H9 (cell line): ENCODE measurements around the gene SDR42E2. TPM values are rescaled to one million over a fixed set of nuclear protein-coding genes. Genes with fewer than 3 reads are reported as not detected.
A peak's percentile ranks its signal among the peaks of the same experiment; 100 is the strongest.

ENCODE experiments used
- DNase-seq: peaks from one replicate; pipeline ENCODE4 v3.0.0-alpha.2; 2017
- H2AFZ ChIP-seq: one replicate; pipeline ENCODE4 v1.6.1; 2013; ENCODE audit warnings: mild to moderate bottlenecking, low read length, control low read depth, moderate library complexity
- H2AK5ac ChIP-seq: 2 replicates; pipeline ENCODE4 v1.6.1; 2013; ENCODE audit warnings: low read length, control low read depth, mixed read lengths; ENCODE audit not compliant: insufficient read length
- H2BK120ac ChIP-seq: one replicate; pipeline ENCODE4 v1.6.1; 2013; ENCODE audit warnings: low read depth, mild to moderate bottlenecking, low read length, control low read depth, inconsistent platforms; ENCODE audit not compliant: poor library complexity, severe bottlenecking
- H2BK12ac ChIP-seq: 2 replicates; pipeline ENCODE4 v1.6.1; 2013; ENCODE audit warnings: low read length, control low read depth, mixed read lengths, low read depth; ENCODE audit not compliant: insufficient read length
- H2BK15ac ChIP-seq: 2 replicates; pipeline ENCODE4 v1.6.1; 2013; ENCODE audit warnings: low read depth, low read length, control low read depth
- H2BK20ac ChIP-seq: one replicate; pipeline ENCODE4 v1.6.1; 2013; ENCODE audit warnings: low read depth, mild to moderate bottlenecking, low read length, control low read depth, inconsistent platforms; ENCODE audit not compliant: poor library complexity, severe bottlenecking
- H2BK5ac ChIP-seq: 2 replicates; pipeline ENCODE4 v1.6.1; 2013; ENCODE audit warnings: low read length, control low read depth, mixed read lengths; ENCODE audit not compliant: insufficient read length
- H3K14ac ChIP-seq: 2 replicates; pipeline ENCODE4 v1.6.1; 2013; ENCODE audit warnings: low read length, control low read depth; ENCODE audit not compliant: insufficient read depth
- H3K18ac ChIP-seq: 2 replicates; pipeline ENCODE4 v1.6.1; 2013; ENCODE audit warnings: low read depth, mild to moderate bottlenecking, mixed read lengths, low read length, control low read depth; ENCODE audit not compliant: insufficient read length
- H3K23ac ChIP-seq: 2 replicates; pipeline ENCODE4 v1.6.1; 2013; ENCODE audit warnings: low read length, control low read depth, mixed read lengths, low read depth; ENCODE audit not compliant: insufficient read length
- H3K23me2 ChIP-seq: 2 replicates; pipeline ENCODE4 v1.6.1; 2013; ENCODE audit warnings: low read depth, mild to moderate bottlenecking, mixed read lengths, low read length, control low read depth; ENCODE audit not compliant: insufficient read length, poor library complexity, severe bottlenecking
- H3K27ac ChIP-seq: 2 replicates; pipeline ENCODE4 v1.5.1; 2013; ENCODE audit warnings: low read length, control low read depth, mixed read lengths, low read depth; ENCODE audit not compliant: insufficient read length
- H3K27me3 ChIP-seq: 2 replicates; pipeline ENCODE4 v1.6.1; 2013; ENCODE audit warnings: low read length, control low read depth, inconsistent platforms; ENCODE audit not compliant: insufficient read depth
- H3K4ac ChIP-seq: 2 replicates; pipeline ENCODE4 v1.6.1; 2013; ENCODE audit warnings: low read depth, mild to moderate bottlenecking, control low read depth, inconsistent platforms, low read length, moderate library complexity
- H3K4me1 ChIP-seq: 2 replicates; pipeline ENCODE4 v1.6.1; 2013; ENCODE audit warnings: low read length, control low read depth, inconsistent platforms; ENCODE audit not compliant: insufficient read depth
- H3K4me2 ChIP-seq: 2 replicates; pipeline ENCODE4 v1.6.1; 2013; ENCODE audit warnings: low read length, control low read depth, mixed read lengths; ENCODE audit not compliant: insufficient read length, insufficient read depth
- H3K56ac ChIP-seq: 2 replicates; pipeline ENCODE4 v1.6.1; 2013; ENCODE audit warnings: low read depth, mild to moderate bottlenecking, mixed read lengths, low read length, control low read depth; ENCODE audit not compliant: insufficient read length
- H3K79me1 ChIP-seq: 2 replicates; pipeline ENCODE4 v1.6.1; 2013; ENCODE audit warnings: low read depth, mild to moderate bottlenecking, moderate library complexity, low read length, control low read depth, inconsistent platforms; ENCODE audit not compliant: insufficient read depth, poor library complexity, severe bottlenecking
- H3K79me2 ChIP-seq: 2 replicates; pipeline ENCODE4 v1.6.1; 2013; ENCODE audit warnings: low read length, control low read depth, inconsistent platforms; ENCODE audit not compliant: insufficient read depth
- H3K9ac ChIP-seq: 2 replicates; pipeline ENCODE4 v1.6.1; 2013; ENCODE audit warnings: low read length, control low read depth, mixed read lengths; ENCODE audit not compliant: insufficient read length; ENCODE audit errors: extremely low read depth
- H3K9me3 ChIP-seq: one replicate; pipeline ENCODE4 v1.6.1; 2013; ENCODE audit warnings: low read depth, low read length, inconsistent platforms; ENCODE audit not compliant: control insufficient read depth
- H3T11ph ChIP-seq: one replicate; pipeline ENCODE4 v1.6.1; 2013; ENCODE audit warnings: mild to moderate bottlenecking, low read length, control low read depth, inconsistent platforms
- H4K20me1 ChIP-seq: one replicate; pipeline ENCODE4 v1.6.1; 2013; ENCODE audit not compliant: control insufficient read depth, insufficient read length, insufficient read depth
- H4K5ac ChIP-seq: 2 replicates; pipeline ENCODE4 v1.6.1; 2013; ENCODE audit warnings: low read depth, mild to moderate bottlenecking, mixed read lengths, low read length, control low read depth; ENCODE audit not compliant: insufficient read length
- H4K8ac ChIP-seq: replicated peaks from 2 replicates; pipeline ENCODE4 v1.6.1; 2013; ENCODE audit warnings: low read length, control low read depth, mixed read lengths, low read depth; ENCODE audit not compliant: insufficient read length
- H4K91ac ChIP-seq: 2 replicates; pipeline ENCODE4 v1.6.1; 2013; ENCODE audit warnings: low read depth, mild to moderate bottlenecking, moderate library complexity, mixed read lengths, low read length, control low read depth; ENCODE audit not compliant: insufficient read length
- H3K27ac Mint-ChIP-seq, 3 experiments: 2 replicates in 2 of 3; 3 replicates in 1 of 3; pipeline ENCODE4 v1.8.0; 2020 to 2021; ENCODE audit warnings: mixed read lengths in 3 of 3, mild to moderate bottlenecking in 1 of 3, moderate library complexity in 1 of 3
- H3K27me3 Mint-ChIP-seq: 2 replicates; pipeline ENCODE4 v1.8.0; 2021; ENCODE audit warnings: low read depth, mild to moderate bottlenecking, moderate library complexity, mixed read lengths
- H3K36me3 Mint-ChIP-seq, 3 experiments: 2 replicates in 2 of 3; 3 replicates in 1 of 3; pipeline ENCODE4 v1.8.0; 2020 to 2021; ENCODE audit warnings: low read depth in 3 of 3, mixed read lengths in 3 of 3; ENCODE audit not compliant: insufficient read depth in 1 of 3
- H3K4me1 Mint-ChIP-seq, 2 experiments: 2 replicates each; pipeline ENCODE4 v1.8.0; 2020; ENCODE audit warnings: mixed read lengths in 2 of 2
- H3K4me3 Mint-ChIP-seq, 2 experiments: 2 replicates in 1 of 2; 3 replicates in 1 of 2; pipeline ENCODE4 v1.8.0; 2020 to 2021; ENCODE audit warnings: mild to moderate bottlenecking in 2 of 2, mixed read lengths in 2 of 2, moderate library complexity in 1 of 2
- H3K9me3 Mint-ChIP-seq, 2 experiments: 2 replicates in 1 of 2; 3 replicates in 1 of 2; pipeline ENCODE4 v1.8.0; 2020; ENCODE audit warnings: mild to moderate bottlenecking in 2 of 2, mixed read lengths in 2 of 2, moderate library complexity in 1 of 2
- CTCF ChIP-seq: fragments of 200-600 bp; sonication (generic); conservative IDR thresholded peaks from 3 replicates; pipeline ENCODE4 v1.8.0; 2021; ENCODE audit warnings: antibody characterized with exemption, mild to moderate bottlenecking
- WGBS: extraction: QIAGEN DNeasy Blood & Tissue Kit; methylation state at CpG from one replicate; pipeline ENCODE4 v1.1.7; 2013; ENCODE audit warnings: missing lambda C conversion rate, low lambda C conversion rate, mixed read lengths; ENCODE audit not compliant: insufficient read length; ENCODE audit errors: extremely low coverage; 5-methylcytosine and 5-hydroxymethylcytosine counted together
- total RNA-seq: library from RNA; stranded (reverse); gene quantifications from 2 replicates; pipeline ENCODE4 v1.2.1, GENCODE V29; 2021

Gene SDR42E2
- total RNA-seq, 1 experiment from 2014 or later: 0.09 TPM

GRCh38 chr16:22195695-22196558, 33.6 kb downstream of the SDR42E2 start:
- no CpG with 5 or more reads among the region's 39 CpGs for WGBS
- no peaks in the 10 kb centered on the region for H3K9me3 ChIP-seq
- H3K79me1 ChIP-seq: no peaks in the 10 kb centered on the region

More at GRCh38 chr16:22195695-22196558, 33.6 kb downstream of the SDR42E2 start:
- Histone ChIP-seq H2BK15ac (no peak overlapping the region), H3K9ac (no peak overlapping the region), H4K8ac (no peak overlapping the region), H3K27me3 (no peaks in the 10 kb centered on the region), H2AFZ (peak overlapping the region; percentile 68), H2BK12ac (no peak overlapping the region), H3K27ac (no peak overlapping the region), H2BK120ac (no peak overlapping the region), H3K56ac (no peak overlapping the region), H3K14ac (no peak overlapping the region), H3K4me1 (no peaks in the 10 kb centered on the region; the same call in 1 of the 2 replicates), H3K79me2 (no peaks in the 10 kb centered on the region), H4K20me1 (no peaks in the 10 kb centered on the region), H3K23me2 (peaks cover 3% of the 10 kb centered on the region), H4K5ac (no peak overlapping the region), H3K23ac (no peak overlapping the region), H2BK5ac (no peak overlapping the region), H3T11ph (no peak overlapping the region), H3K18ac (no peak overlapping the region), H3K4me2 (peak overlapping the region; percentile 53), H4K91ac (no peak overlapping the region), H3K4ac (no peak overlapping the region), H2BK20ac (no peak overlapping the region), H2AK5ac (no peak overlapping the region)
- Mint-ChIP-seq H3K9me3 (peaks cover 3 to 4% of the 10 kb centered on the region in 2 experiments; a peak in 3 of 5 replicates), H3K27me3 (peaks cover 2% of the 10 kb centered on the region; the same call in 1 of the 2 replicates), H3K27ac (peak overlapping the region in 1 of 3 experiments; percentile 68; a peak in 2 of 7 replicates), H3K36me3 (peaks cover 0 to 2% (median 0%) of the 10 kb centered on the region in 3 experiments; a peak in 1 of 7 replicates), H3K4me1 (peaks cover 22 to 23% of the 10 kb centered on the region in 2 experiments), H3K4me3 (peak overlapping the region; percentile 80 to 90)
- DNase-seq: peak; percentile 92
- peak; percentile 80 for TF ChIP-seq CTCF
